GM04504 (cell line): ENCODE data around the gene JMJD1C.
"Not testable (repeated sequence)": the region's sequence is repeated elsewhere in the genome, so short reads cannot be mapped to it uniquely, and the experiment has no call there.

Experiments used
- DNase-seq: peaks from one replicate; pipeline ENCODE4 v3.0.0-alpha.2; 2012; ENCODE audit warnings: low read depth

Gene JMJD1C

DNA sequence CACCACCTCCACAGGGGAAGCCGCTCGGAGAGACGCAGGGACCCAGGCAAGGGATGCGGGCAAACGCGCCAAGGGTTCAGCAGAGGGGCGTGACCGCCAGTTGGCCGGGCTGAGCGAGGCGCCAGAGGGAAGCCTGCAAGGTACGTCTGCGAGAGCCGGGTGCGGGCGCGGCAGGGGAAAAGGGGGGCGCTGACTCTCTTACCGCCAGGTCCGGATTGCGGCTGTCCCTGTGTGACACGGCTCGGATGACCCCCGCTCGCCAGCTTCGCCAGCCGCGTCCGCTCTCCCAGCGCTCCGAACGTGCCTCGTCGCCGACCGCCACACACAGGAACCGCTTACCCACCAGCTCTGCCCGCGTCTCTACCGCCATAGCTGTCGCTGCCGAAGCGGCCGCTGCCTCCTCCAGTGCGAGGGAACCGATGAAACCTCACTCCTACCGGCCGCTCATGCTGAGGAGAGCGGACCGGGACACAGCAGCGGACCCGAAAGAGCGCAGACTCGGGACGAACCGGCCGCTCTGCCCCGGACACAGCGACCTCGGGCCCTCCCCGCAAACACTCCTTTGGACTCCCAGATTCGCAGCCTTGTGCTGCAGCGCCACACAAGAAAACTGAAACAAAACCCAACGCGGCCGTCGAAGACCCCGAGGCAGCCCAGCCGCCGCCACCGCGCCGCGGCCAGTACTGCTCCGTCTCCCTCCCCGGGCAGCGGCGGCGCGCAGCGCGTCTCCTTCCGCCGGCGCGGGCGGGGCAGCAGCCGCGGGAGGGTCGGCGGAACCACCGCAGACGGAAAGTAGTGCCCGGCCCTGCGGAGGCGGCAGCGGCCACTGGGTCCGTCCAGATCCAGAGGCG, at the start of gene JMJD1C:
Gene JMJD1C, minus strand, starts transcription at position 685 of the 851 bp plus-strand sequence. Its CDS starts 315 bp downstream, at position 370.
- peak; percentile 66 for DNase-seq

DNA sequence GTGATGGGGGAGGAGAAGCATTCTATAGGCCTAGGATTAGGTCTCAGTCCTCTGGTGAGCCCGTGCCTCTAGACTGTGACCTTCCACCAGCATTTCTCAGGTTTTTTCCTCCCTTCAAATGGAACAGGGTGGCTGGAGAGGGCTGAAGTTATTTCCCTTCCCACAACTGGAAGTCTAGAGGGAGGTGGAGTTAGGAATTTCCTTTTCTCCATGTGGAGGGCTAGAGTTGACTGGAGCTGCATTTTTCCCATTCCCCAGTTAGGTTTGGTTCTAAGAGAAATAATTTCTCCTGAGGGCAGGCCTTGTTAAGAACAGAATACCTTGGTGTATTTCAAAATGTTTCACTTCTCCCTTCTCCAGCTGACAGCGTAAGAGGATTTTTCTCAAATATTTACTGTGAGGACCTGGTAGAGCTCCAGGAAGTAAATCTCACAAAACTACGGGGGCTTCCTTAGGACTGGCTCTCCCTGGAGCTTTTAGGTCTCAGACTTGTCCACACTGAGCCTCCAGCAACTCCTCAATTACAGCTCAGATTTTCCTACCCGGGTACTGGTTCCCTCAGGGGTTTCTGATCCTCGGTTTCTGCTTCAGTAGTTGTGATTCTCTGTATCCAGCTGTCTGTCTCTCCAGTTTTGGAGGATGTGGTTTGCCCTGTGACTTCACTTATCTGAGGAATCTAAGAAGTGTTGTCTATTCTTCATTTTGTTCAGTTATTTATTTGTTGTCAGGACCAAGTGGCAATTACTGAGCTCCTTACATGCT, 49.4 kb upstream of the JMJD1C start:
- DNase-seq = no peak

- DNase-seq = no peak
Observed at GRCh38 chr10:63506554-63506953, 40.8 kb upstream of the JMJD1C start.

- DNase-seq = no peak
Observed at GRCh38 chr10:63505562-63505961, 39.8 kb upstream of the JMJD1C start.

GRCh38 chr10:63504145-63504881, 38.5 kb upstream of the JMJD1C start:
- no peak for DNase-seq

DNA sequence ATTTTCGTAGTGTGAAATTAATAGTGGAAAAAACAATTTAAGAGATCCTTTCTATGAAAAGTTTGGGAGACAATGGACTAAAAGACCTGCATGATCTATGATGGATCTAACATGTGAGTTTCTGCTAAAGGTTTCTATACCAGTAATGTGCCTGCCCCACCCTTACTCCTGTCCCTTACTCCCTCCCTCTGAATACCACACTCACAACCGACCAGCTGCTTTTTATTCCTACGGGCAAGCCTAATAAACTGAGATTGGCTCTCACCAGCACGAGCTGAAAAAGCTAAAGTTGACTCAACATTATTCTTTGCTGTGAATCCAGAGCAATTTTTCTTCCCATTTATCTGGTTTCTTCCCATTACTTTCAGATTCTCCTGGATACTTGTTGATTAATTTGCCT, 37.6 kb upstream of the JMJD1C start:
- DNase-seq = no peak

DNA sequence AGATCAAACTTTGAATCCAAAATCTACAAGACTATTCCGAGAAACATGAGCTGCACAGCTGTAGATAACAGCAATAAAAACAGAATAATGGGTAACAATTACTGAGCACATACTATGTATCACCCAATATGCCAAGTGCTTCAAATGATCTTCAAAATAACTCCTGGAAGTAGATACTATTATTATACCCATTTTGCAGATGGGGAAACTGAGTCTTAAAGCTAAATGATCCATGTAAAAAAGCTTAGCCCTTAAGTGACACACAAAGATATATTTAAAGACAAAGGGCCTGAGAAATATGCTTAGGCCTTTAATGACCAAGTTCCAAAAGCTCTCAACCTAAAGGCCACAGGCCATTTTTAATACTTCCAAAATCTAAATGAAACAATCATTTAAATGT, 37.1 kb upstream of the JMJD1C start:
- no peak for DNase-seq

DNA sequence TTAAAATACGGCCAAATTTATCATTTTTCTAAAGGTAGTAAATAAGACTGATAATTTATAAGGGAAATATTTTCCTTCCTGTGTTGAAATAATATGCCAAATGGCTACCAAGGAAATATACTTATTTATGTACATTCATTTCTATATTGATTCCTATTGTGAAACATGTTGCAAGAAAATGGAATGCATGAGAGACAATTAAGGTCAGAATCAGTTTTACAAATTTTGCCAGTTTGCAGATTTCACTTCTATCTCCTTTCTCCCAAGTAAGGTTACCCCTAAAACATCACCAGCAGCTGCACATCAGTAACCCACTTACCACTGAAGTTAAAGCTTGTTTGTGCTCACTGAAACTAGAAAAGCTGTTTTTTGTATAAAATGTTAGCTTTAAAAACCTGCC, 36.2 kb upstream of the JMJD1C start:
- no peak for DNase-seq

GRCh38 chr10:63500551-63500950, 34.8 kb upstream of the JMJD1C start:
- DNase-seq = not testable (repeated sequence)

DNA sequence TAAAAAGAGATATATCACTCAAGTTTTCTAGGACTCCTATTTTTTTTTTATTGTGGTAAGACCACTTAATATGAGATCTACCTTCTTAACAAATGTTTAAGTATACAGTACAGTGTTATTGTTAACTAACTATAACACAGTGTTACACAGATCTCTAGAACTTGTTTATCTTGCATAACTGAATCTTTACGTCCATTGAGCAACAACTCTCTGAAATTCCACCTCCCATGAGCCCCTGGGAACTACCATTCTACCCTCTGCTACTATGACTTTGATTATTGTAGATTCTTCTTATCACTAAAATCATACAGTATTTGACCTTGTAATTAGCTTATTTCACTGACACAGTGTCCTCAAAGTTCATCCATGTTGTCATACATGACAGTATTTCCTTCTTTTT, 32.9 kb upstream of the JMJD1C start:
- no peak for DNase-seq

DNA sequence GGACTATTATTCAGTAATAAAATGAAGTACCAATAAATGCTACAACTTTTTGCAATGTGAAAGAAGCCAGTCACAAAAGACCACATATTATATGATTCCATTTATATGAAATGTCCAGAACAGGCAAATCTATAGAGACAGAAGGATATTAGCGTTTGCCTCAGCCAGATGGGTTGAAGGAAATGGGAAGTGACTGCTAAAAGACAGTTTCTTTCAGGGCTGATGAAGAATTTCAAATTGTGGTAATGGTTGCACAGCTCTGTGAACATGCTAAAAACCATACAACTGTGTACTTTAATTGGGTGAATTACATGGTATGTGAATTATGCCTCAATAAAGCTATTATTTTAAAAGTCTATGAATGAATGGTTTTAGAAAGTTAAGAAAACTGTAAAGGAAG, 31.5 kb upstream of the JMJD1C start:
- DNase-seq = no peak

DNA sequence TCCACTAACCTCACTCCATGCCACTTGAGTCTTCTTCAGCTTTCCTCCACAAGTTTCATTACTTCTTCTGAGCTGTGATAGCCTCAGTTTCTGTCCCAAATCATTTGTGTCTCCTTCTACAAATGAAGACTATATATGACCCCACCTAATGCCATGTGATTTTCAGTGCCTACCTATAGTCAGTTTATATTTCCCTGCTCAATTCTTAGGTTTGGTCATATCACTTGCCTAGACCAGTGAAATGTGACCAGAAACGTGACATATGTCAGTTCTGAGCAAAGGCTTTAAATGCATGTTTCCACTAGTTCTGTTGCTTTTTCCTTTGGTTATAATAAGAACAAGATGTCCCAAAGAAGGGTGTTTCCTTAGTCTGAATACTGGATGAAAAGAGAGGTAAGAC, 30.8 kb upstream of the JMJD1C start:
- no peak for DNase-seq

- no peak for DNase-seq
Observed at GRCh38 chr10:63494951-63495350, 29.2 kb upstream of the JMJD1C start.

DNA sequence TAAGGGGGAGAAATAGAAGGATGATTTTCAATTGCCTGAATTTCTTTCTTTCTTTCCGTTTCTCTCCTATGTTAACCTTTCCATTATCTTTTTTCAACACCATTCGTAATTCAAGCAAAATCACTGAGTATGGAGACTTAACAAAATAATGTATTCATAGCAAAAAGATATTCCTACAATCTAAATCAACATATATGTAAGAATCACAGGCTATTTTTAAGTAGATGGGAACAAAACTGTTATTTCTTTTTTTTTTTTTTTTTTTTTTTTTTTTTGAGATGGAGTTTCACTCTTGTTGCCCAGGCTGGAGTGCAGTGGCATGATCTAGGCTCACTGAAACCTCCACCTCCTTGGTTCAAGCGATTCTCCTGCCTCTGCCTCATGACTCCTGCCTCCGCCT, 27.2 kb upstream of the JMJD1C start:
- DNase-seq = no peak

DNA sequence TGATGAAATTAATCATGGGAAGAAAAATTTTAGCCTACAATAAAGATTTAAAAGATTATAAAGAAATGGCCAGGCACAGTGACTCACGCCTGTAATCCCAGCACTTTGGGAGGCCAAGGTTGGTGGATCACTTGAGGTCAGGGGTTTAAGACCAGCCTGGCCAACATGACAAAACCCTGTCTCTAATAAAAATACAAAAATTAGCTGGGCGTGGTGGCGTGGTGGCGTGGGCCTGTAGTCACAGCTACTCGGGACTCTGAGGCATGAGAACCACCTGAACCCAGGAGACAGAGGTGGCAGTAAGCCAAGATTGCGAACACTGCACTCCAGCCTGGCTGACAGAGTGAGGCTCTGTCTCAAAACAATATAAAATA, 26.5 kb upstream of the JMJD1C start:
- DNase-seq = not testable (repeated sequence)

DNA sequence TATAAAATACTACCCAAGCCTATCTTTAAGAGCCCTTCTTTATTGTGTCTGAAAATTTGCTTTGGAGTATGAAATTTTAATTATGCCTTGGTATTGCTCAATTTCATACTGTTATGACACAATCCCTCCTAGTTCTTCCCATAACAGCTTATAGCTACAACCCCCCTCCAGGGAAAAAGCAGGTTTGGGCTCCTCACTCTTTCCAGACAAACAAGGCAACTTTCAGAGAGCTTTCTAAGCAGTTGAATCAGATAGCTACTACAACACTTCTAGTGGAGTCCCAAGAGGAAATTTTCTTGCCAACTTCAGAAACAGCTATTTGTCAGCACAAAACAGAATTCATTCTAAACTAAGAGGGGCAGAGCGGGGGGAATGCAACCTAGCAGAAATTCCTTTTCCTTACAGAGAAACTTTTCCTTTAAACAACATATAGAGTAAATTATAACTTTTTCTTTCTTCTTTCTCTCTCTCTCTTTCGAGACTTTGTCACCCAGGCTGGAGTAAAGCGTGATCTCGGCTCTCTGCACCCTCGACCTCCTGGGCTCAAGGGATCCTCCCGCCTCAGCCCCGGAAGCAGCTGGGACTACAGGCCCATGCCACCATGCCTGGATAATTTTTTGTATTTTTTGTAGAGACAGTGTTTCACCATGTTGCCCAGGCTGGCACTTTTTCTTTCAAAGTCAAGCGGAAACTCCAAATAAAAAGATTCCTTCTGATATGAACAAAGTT, 26.0 kb upstream of the JMJD1C start:
- DNase-seq = peak; percentile 62

DNA sequence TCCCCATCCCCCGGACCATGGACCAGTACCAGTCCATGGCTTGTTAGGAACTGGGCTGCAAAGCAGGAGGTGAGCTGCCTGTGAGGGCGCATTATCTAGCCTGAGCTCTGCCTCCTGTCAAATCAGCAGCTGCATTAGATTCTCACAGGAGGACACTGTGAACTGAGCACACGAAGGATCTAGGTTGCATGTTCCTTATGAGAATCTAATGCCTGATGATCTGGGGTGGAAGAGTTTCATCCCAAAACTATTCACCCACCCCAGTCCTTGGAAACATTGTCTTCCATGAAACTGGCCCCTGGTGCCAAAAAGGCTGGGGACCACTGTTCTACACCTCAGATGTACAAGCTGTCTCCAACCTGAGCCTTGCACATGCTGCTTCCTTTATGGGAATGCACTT, 24.1 kb upstream of the JMJD1C start:
- DNase-seq = no peak

- no peak for DNase-seq
Observed at GRCh38 chr10:63487990-63488389, 22.2 kb upstream of the JMJD1C start.

- DNase-seq = no peak
Observed at GRCh38 chr10:63483983-63484382, 18.2 kb upstream of the JMJD1C start.

DNA sequence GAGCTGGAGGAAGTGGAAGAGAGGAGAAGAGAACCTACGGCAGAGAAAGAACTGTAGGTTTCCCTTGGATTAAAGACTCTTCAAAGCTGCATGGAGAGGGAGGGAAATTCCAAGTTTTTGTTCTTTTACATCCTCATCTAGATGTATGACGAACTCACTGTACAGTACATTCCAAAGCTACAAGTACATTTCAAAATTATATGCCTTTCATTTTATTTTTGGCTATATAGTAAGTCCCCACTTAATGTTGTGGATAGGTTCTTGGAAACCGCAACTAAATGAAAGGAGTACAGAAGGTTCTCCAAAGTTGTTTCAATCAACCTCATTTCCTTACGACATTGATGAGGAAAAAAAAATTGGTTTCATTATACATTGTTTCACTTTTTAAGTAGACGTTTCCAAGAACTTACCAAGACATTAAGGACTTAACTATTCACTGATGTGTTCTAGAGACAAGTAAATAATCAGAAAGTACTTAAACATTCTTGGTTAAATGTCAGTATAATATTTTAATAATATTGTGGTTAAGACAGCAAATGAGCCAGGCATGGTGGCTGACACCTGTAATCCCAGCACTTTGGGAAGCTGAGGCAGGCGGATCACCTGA, 16.1 kb upstream of the JMJD1C start:
- no peak for DNase-seq

DNA sequence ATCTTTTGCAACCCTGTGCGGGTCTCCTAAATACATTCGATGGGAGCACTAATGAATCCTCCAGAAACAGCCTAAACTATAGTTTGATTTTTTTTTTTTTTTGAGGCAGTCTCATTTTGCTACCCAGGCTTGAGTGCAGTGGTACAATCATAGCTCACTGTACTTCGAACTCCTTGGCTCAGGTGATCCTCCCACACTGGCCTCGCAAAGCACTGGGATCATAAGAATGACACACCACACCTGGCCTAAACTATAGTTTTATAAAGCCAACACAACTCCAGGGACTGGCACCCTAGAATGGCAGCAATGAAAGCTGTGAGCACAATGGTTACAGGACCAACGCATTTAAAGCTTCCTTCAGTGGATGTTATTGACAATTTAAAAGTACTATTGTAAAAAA, 14.5 kb upstream of the JMJD1C start:
- DNase-seq = no peak

DNA sequence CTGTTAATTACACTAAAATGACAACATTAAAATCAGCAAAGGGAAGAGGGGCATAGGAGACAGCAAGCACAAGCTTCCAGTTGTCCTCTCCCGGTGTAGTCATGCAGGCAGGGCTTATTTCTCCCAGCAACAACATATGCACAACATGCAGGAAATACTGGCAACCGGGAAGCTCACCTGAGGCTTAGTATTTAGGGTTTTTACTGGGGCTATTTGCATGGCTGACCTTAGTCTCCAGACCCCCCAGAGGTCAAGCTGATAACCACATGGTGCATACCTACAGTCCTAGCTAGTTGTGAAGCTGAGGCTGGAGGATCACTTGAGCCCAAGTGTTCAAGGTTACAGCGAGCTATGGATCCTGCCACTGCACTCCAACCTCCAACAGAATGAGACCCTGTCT, 12.8 kb upstream of the JMJD1C start:
- DNase-seq = no peak
